ENCODE measurements around the gene TAF11L5.

GRCh38 chr5:17482790-17483189, 42.2 kb upstream of the TAF11L5 start:
- no peak for TF ChIP-seq CTCF (IDR thresholded peaks at IDR 0.05)
- TF ChIP-seq POLR2A (IDR thresholded peaks at IDR 0.05): no peak

Measured in breast epithelium (tissue), 3 donors.